ENCODE data around the gene DSCAM. TPM values are rescaled to one million over a fixed set of nuclear protein-coding genes. Genes with fewer than 3 reads are reported as not detected.
A peak's percentile ranks its signal among the peaks of the same experiment; 100 is the strongest.

DSCAM gene
- total RNA-seq, 2 experiments from 2014 or later, result not detected

DNA sequence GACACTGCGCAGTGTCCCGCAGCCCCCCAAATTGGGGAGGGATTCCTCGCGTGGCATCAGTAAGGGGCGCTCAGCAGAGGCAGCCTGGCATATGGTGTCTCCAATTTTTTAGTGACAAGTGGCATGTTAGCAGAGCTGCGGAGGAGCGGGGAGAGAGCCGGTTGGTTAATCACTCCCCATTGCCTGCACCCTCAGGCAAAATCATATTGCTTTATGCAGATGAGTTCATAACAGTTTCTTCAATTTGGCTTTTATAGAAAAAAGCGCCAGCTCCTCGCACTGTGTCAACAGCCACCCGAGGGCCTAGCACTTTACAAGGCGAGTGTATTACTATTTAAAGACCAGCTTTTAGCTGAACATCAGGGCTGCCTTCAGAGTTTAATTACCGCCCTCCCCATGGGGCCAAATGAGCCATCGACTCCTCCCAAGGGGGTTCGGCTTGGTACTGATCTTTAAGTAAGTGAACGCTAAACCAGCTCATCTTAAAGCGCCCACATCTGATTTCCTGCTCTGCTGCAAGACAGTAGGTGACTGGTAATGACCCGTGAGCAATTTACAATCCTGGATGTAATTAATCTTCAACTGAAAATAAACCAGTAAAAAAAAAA, 298.9 kb downstream of the DSCAM start:
- no peak for ATAC-seq (ENCODE audit: poor library complexity)
- no peak overlapping the region for H3K27ac Mint-ChIP-seq
- no peak for DNase-seq

DNA sequence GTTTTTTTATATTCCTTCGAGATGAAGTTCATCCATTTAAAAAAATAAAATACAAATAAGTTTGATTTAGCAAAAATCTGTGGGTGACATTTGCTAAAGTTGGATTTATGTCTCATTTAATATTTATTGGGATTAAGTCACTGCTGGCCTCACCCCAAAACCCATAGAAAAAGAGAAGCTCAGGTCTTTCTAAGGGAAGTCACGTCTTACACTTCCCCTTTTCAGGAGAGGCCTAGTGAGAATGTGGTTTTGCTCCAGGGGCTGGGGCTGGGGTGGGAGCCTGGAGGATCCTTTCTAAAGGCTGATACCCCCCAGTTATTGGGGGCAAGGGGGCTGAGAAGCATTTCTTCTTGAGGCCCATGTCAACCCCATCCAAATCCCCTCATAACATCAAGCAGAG, 300.3 kb downstream of the DSCAM start:
- CTCF ChIA-PET, result no interaction called here
- no peak overlapping the region for H3K4me3 ChIP-seq (ENCODE audit: low read length)
- H3K4me3 Mint-ChIP-seq, result no peak overlapping the region
- TF ChIP-seq, protein P1, sequence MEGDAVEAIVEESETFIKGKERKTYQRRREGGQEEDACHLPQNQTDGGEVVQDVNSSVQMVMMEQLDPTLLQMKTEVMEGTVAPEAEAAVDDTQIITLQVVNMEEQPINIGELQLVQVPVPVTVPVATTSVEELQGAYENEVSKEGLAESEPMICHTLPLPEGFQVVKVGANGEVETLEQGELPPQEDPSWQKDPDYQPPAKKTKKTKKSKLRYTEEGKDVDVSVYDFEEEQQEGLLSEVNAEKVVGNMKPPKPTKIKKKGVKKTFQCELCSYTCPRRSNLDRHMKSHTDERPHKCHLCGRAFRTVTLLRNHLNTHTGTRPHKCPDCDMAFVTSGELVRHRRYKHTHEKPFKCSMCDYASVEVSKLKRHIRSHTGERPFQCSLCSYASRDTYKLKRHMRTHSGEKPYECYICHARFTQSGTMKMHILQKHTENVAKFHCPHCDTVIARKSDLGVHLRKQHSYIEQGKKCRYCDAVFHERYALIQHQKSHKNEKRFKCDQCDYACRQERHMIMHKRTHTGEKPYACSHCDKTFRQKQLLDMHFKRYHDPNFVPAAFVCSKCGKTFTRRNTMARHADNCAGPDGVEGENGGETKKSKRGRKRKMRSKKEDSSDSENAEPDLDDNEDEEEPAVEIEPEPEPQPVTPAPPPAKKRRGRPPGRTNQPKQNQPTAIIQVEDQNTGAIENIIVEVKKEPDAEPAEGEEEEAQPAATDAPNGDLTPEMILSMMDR (IDR thresholded peaks at IDR 0.05), result no peak
- peaks cover 0 to 15% of the 10 kb centered on the region in 2 experiments for H3K9me3 ChIP-seq (ENCODE audit: control insufficient read depth in 1 of 2, insufficient read depth in 1 of 2, low read length in 2 of 2)
- H3K36me3 Mint-ChIP-seq (ENCODE audit: low read depth), result no peaks in the 10 kb centered on the region
- H3K27ac ChIP-seq (ENCODE audit: low read depth in 1 of 2, low read length in 2 of 2), result no peak overlapping the region
- intact Hi-C loops (cut with DNase I, micrococcal nuclease), result no loop called here
- H3K9me3 Mint-ChIP-seq, result peaks cover 2% of the 10 kb centered on the region
- H3K4me1 Mint-ChIP-seq (ENCODE audit: low read depth), result no peaks in the 10 kb centered on the region
- no peaks in the 10 kb centered on the region for H3K36me3 ChIP-seq (ENCODE audit: insufficient read depth, low read length)
- ATAC-seq (ENCODE audit: poor library complexity), result no peak
- no peaks in the 10 kb centered on the region for H3K4me1 ChIP-seq (ENCODE audit: insufficient read depth, low read length)
- DNase-seq, result peak in 2 of 14 experiments; percentile 10
- no peaks in the 10 kb centered on the region for H3K27me3 Mint-ChIP-seq
- no peak overlapping the region for H3K27ac Mint-ChIP-seq
- H3K27me3 ChIP-seq (ENCODE audit: control insufficient read depth in 1 of 2, insufficient read depth in 2 of 2, low read length in 2 of 2), result no peaks in the 10 kb centered on the region
- POLR2A ChIA-PET, result no interaction called here

More for the DNA sequence above, 298.9 kb downstream of the DSCAM start:
- H3K4me3 Mint-ChIP-seq, result no peak overlapping the region
- no peaks in the 10 kb centered on the region for H3K27me3 Mint-ChIP-seq
- H3K4me1 Mint-ChIP-seq (ENCODE audit: low read depth), result no peaks in the 10 kb centered on the region
- Histone ChIP-seq H3K4me1 (ENCODE audit: insufficient read depth, low read length) (no peaks in the 10 kb centered on the region), H3K9me3 (ENCODE audit: control insufficient read depth in 1 of 2, insufficient read depth in 1 of 2, low read length in 2 of 2) (peaks cover 0 to 15% of the 10 kb centered on the region in 2 experiments), H3K36me3 (ENCODE audit: insufficient read depth, low read length) (no peaks in the 10 kb centered on the region), H3K4me3 (ENCODE audit: low read length) (no peak overlapping the region), H3K27me3 (ENCODE audit: control insufficient read depth in 1 of 2, insufficient read depth in 2 of 2, low read length in 2 of 2) (no peaks in the 10 kb centered on the region), H3K27ac (ENCODE audit: low read depth in 1 of 2, low read length in 2 of 2) (no peak overlapping the region)
- POLR2A ChIA-PET, result no interaction called here
- CTCF ChIA-PET, result no interaction called here
- intact Hi-C loops (cut with DNase I, micrococcal nuclease), result no loop called here
- no peaks in the 10 kb centered on the region for H3K36me3 Mint-ChIP-seq (ENCODE audit: low read depth)
- TF ChIP-seq, protein P1 (IDR thresholded peaks at IDR 0.05), result no peak
- H3K9me3 Mint-ChIP-seq, result peaks cover 2% of the 10 kb centered on the region

DNA sequence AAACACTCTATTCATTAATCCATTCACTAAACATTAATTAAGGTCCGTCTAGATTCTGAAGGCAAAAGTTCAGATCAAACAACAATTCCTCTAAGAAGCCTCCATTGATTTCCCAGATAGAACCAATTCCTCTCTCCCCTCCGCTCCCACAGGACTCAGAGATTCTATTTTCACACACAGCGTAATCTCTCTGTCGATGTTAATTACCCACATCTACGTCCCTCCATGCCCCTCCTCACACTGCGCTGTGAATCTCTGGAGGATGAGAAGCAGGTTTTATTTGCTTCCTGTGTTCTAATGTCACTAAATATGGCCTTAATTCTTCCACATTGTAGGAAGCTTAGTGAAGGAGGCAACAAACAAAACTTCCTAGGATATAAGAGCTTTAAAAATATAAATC, 306.7 kb downstream of the DSCAM start:
- H3K36me3 ChIP-seq (ENCODE audit: insufficient read depth, low read length), result no peaks in the 10 kb centered on the region
- H3K4me1 ChIP-seq (ENCODE audit: insufficient read depth, low read length), result no peaks in the 10 kb centered on the region
- H3K4me3 ChIP-seq (ENCODE audit: low read length), result no peak overlapping the region
- intact Hi-C loops (cut with DNase I, micrococcal nuclease), result no loop called here
- H3K27ac Mint-ChIP-seq, result no peak overlapping the region
- H3K9me3 Mint-ChIP-seq, result no peaks in the 10 kb centered on the region
- DNase-seq (no peak), ATAC-seq (ENCODE audit: poor library complexity) (no peak)
- no peaks in the 10 kb centered on the region for H3K27me3 Mint-ChIP-seq
- H3K27me3 ChIP-seq (ENCODE audit: control insufficient read depth in 1 of 2, insufficient read depth in 2 of 2, low read length in 2 of 2), result no peaks in the 10 kb centered on the region
- H3K36me3 Mint-ChIP-seq (ENCODE audit: low read depth), result no peaks in the 10 kb centered on the region
- CTCF ChIA-PET, result no interaction called here
- TF ChIP-seq, protein P1 (IDR thresholded peaks at IDR 0.05), result no peak
- no peaks in the 10 kb centered on the region for H3K4me1 Mint-ChIP-seq (ENCODE audit: low read depth)
- no peak overlapping the region for H3K4me3 Mint-ChIP-seq
- POLR2A ChIA-PET, result no interaction called here
- no peak overlapping the region for H3K27ac ChIP-seq (ENCODE audit: low read depth in 1 of 2, low read length in 2 of 2)
- H3K9me3 ChIP-seq (ENCODE audit: control insufficient read depth in 1 of 2, insufficient read depth in 1 of 2, low read length in 2 of 2), result peaks cover 0 to 16% of the 10 kb centered on the region in 2 experiments
